ENCODE measurements around the gene TKTL2. TPM values are rescaled to one million over a fixed set of nuclear protein-coding genes. Genes with fewer than 3 reads are reported as not detected.

TKTL2 gene
- not detected for total RNA-seq
- not detected for polyA plus RNA-seq (ENCODE audit: insufficient read depth in 1 of 8, insufficient read length in 8 of 8, low replicate concordance in 1 of 8)
- long read RNA-seq, donor 1, result 0 reads
- long read RNA-seq, donor 2, result 0 reads
- long read RNA-seq, donor 3, result 0 reads
- long read RNA-seq, donor 4, result 0 reads
- long read RNA-seq, donor 5, result 0 reads
- long read RNA-seq, donor 6, result 0 reads
- long read RNA-seq, donor 7, result 0 reads
- long read RNA-seq, donor 8, result 0 reads
- long read RNA-seq, donor 9, result 0 reads
- long read RNA-seq, donor 10, result 0 reads
- long read RNA-seq, donor 11, result 0 reads

DNA sequence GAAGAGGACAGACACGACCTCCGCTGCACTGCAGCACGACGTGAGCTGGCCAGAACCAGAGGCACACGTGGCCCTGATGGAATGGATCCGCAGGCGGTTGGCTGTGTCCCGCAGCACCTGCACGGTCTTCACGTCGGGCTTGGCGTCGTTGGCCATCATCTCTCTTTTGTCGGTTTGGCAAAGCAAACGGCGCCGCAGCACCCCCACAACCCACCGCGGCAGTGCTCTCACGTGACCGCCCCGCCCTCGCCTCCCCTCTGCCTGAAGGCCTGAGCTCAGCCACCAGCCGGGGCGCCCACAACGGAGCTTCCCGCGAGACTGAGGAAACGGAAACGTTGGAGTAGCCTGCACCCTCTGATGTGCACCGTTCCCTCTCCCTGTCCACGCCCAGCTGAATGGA lies at the start of gene TKTL2:
TKTL2 (minus strand) TSS at position 179 of the 400 bp plus-strand sequence; CDS start at position 159, 20 bp downstream.
- Histone ChIP-seq H3K27ac (ENCODE audit: low read length) (no peak within 1 kb of the TSS), H3K4me3 (ENCODE audit: low read length) (no peak within 1 kb of the TSS), H3K4me1 (ENCODE audit: control insufficient read depth, insufficient read depth, low read length) (no peaks in the 10 kb centered on the region), H3K9me3 (replicated peaks; ENCODE audit: control insufficient read depth, low read depth, low read length) (no peaks in the 10 kb centered on the region), H3K27me3 (ENCODE audit: control insufficient read depth, insufficient read depth, low read length) (no peaks in the 10 kb centered on the region), H3K36me3 (ENCODE audit: control insufficient read depth, insufficient read depth, low read length) (no peaks in the 10 kb centered on the region)
- WGBS (ENCODE audit: insufficient coverage), result 93% methylated on average over 30 of the region's 32 CpGs
- no peak for DNase-seq

GRCh38 chr4:163515198-163515597 lies 41.6 kb upstream of the TKTL2 start:
- Histone ChIP-seq H3K36me3 (ENCODE audit: control insufficient read depth, insufficient read depth, low read length) (peaks cover 19% of the 10 kb centered on the region), H3K27ac (ENCODE audit: low read length) (no peak overlapping the region), H3K4me3 (ENCODE audit: low read length) (no peak overlapping the region), H3K4me1 (ENCODE audit: control insufficient read depth, insufficient read depth, low read length) (no peaks in the 10 kb centered on the region), H3K27me3 (ENCODE audit: control insufficient read depth, insufficient read depth, low read length) (no peaks in the 10 kb centered on the region), H3K9me3 (replicated peaks; ENCODE audit: control insufficient read depth, low read depth, low read length) (no peaks in the 10 kb centered on the region)
- DNase-seq, result no peak
- WGBS (ENCODE audit: insufficient coverage), result 100% methylated on average over 3 of the region's 8 CpGs

DNA sequence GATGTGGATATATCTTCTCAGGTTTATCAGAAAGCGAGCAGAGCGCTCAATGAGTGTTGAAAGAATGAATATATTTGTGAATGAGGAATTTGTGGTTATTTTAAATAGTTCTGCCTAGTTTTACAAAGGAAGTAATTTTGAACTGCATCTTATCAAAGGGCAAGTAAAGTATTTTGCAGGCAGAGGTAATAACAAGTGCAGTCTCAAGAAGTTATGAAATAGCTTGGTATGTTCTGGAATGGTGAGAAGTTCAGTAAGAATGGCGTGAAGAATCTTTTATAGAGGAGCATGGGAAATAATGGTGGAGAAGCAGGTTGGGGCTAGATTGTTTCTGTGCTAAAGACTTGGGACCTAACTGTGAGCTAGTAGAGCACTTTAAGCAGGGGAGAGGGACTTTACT lies 31.8 kb upstream of the TKTL2 start:
- 82% methylated on average over 3 of the region's 3 CpGs for WGBS (ENCODE audit: insufficient coverage)
- H3K27ac ChIP-seq (ENCODE audit: low read length), result no peak overlapping the region

DNA sequence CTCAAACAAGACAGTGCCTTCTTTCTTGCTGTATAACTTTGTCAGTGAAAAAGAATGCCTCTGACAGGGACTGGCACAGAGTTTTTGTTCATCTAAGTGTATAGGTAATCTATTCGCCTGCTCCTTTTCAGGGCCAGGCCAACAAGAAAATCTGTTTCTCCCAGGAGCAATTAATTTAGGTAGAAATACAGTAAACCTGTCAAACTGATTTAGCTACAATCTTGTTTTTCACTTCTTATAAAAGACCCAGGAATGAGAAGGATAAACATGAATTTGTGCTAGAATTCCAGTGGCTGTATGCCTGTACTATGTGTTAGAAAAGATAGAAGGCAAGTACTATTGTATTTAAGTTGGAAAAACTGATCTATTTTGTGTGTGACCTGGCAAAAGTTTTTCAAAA lies 27.0 kb upstream of the TKTL2 start:
- Histone ChIP-seq H3K27me3 (ENCODE audit: control insufficient read depth, insufficient read depth, low read length) (no peaks in the 10 kb centered on the region), H3K4me3 (ENCODE audit: low read length) (no peak overlapping the region), H3K36me3 (ENCODE audit: control insufficient read depth, insufficient read depth, low read length) (no peaks in the 10 kb centered on the region), H3K9me3 (replicated peaks; ENCODE audit: control insufficient read depth, low read depth, low read length) (no peaks in the 10 kb centered on the region), H3K4me1 (ENCODE audit: control insufficient read depth, insufficient read depth, low read length) (peaks cover 2% of the 10 kb centered on the region), H3K27ac (ENCODE audit: low read length) (no peak overlapping the region)
- WGBS (ENCODE audit: insufficient coverage), result no CpG with 5 or more reads among the region's 1 CpG
- no peak for DNase-seq

More for the DNA sequence above, 31.8 kb upstream of the TKTL2 start:
- no peak overlapping the region for H3K4me3 ChIP-seq (ENCODE audit: low read length)
- H3K36me3 ChIP-seq (ENCODE audit: control insufficient read depth, insufficient read depth, low read length), result peaks cover 7% of the 10 kb centered on the region
- no peaks in the 10 kb centered on the region for H3K27me3 ChIP-seq (ENCODE audit: control insufficient read depth, insufficient read depth, low read length)
- no peaks in the 10 kb centered on the region for H3K9me3 ChIP-seq (replicated peaks; ENCODE audit: control insufficient read depth, low read depth, low read length)
- DNase-seq, result no peak
- no peaks in the 10 kb centered on the region for H3K4me1 ChIP-seq (ENCODE audit: control insufficient read depth, insufficient read depth, low read length)

GRCh38 chr4:163495900-163496299 lies 22.3 kb upstream of the TKTL2 start:
- Histone ChIP-seq H3K4me1 (ENCODE audit: control insufficient read depth, insufficient read depth, low read length) (peaks cover 2% of the 10 kb centered on the region), H3K36me3 (ENCODE audit: control insufficient read depth, insufficient read depth, low read length) (no peaks in the 10 kb centered on the region), H3K9me3 (replicated peaks; ENCODE audit: control insufficient read depth, low read depth, low read length) (no peaks in the 10 kb centered on the region), H3K27ac (ENCODE audit: low read length) (no peak overlapping the region), H3K4me3 (ENCODE audit: low read length) (no peak overlapping the region), H3K27me3 (ENCODE audit: control insufficient read depth, insufficient read depth, low read length) (no peaks in the 10 kb centered on the region)
- no peak for DNase-seq
- WGBS (ENCODE audit: insufficient coverage), result no CpG with 5 or more reads among the region's 1 CpG

GRCh38 chr4:163494360-163495241 lies 21.0 kb upstream of the TKTL2 start, which contains the start of gene TMA16:
Gene TMA16, plus strand, starts transcription at chr4:163494690. Its CDS starts 112 bp downstream, at chr4:163494802.
- no peaks in the 10 kb centered on the region for H3K9me3 ChIP-seq (replicated peaks; ENCODE audit: control insufficient read depth, low read depth, low read length)
- under 1% methylated on average over 59 of the region's 64 CpGs for WGBS (ENCODE audit: insufficient coverage)
- peak within 1 kb of the TSS; percentile 96 for H3K27ac ChIP-seq (ENCODE audit: low read length)
- H3K36me3 ChIP-seq (ENCODE audit: control insufficient read depth, insufficient read depth, low read length), result no peaks in the 10 kb centered on the region
- peak within 1 kb of the TSS; percentile 72 for H3K4me3 ChIP-seq (ENCODE audit: low read length)
- DNase-seq, result peak; percentile 96
- H3K4me1 ChIP-seq (ENCODE audit: control insufficient read depth, insufficient read depth, low read length), result peaks cover 2% of the 10 kb centered on the region
- H3K27me3 ChIP-seq (ENCODE audit: control insufficient read depth, insufficient read depth, low read length), result no peaks in the 10 kb centered on the region

- Histone ChIP-seq H3K36me3 (ENCODE audit: control insufficient read depth, insufficient read depth, low read length) (no peaks in the 10 kb centered on the region), H3K4me1 (ENCODE audit: control insufficient read depth, insufficient read depth, low read length) (peaks cover 2% of the 10 kb centered on the region)
- 38% methylated on average over 19 of the region's 28 CpGs for WGBS (ENCODE audit: insufficient coverage)
Measured at GRCh38 chr4:163493643-163494359, 20.2 kb upstream of the TKTL2 start.

DNA sequence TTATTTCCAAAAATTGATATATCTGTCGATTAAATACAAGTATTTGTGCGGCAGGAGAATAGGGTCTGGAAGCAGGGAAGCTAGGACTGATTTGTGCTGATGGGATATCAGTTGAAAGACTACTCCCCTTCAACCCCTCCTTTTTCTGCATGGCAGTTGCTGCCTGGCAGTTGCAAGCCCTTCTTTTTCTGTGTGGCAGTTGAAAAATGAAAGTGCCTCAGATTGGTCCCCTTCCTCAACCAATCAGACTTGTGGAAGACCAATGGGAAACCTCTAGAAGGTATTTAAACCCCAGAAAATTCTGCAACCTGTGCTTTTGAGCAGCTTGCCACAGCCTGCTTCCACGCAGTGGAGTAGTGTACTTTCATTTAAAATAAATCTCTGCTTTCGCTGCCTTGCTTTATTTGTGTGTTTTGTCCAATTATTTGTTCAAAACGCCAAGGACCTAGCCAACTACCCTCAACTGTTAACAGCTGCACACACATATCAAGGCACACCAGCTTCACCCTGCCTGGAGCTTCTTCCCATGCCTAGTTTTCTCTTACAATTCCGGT lies 19.5 kb upstream of the TKTL2 start:
- no peak for DNase-seq
- Histone ChIP-seq H3K36me3 (ENCODE audit: control insufficient read depth, insufficient read depth, low read length) (no peaks in the 10 kb centered on the region), H3K27me3 (ENCODE audit: control insufficient read depth, insufficient read depth, low read length) (no peaks in the 10 kb centered on the region), H3K4me3 (ENCODE audit: low read length) (no peak overlapping the region), H3K9me3 (replicated peaks; ENCODE audit: control insufficient read depth, low read depth, low read length) (no peaks in the 10 kb centered on the region), H3K4me1 (ENCODE audit: control insufficient read depth, insufficient read depth, low read length) (peaks cover 2% of the 10 kb centered on the region), H3K27ac (ENCODE audit: low read length) (no peak overlapping the region)
- WGBS (ENCODE audit: insufficient coverage), result 90% methylated on average over 2 of the region's 6 CpGs

More at GRCh38 chr4:163493643-163494359, 20.2 kb upstream of the TKTL2 start:
- peak overlapping the region; percentile 72 for H3K4me3 ChIP-seq (ENCODE audit: low read length)
- H3K27ac ChIP-seq (ENCODE audit: low read length), result peak overlapping the region; percentile 96
- no peaks in the 10 kb centered on the region for H3K9me3 ChIP-seq (replicated peaks; ENCODE audit: control insufficient read depth, low read depth, low read length)
- peak; percentile 23 for DNase-seq
- no peaks in the 10 kb centered on the region for H3K27me3 ChIP-seq (ENCODE audit: control insufficient read depth, insufficient read depth, low read length)

DNA sequence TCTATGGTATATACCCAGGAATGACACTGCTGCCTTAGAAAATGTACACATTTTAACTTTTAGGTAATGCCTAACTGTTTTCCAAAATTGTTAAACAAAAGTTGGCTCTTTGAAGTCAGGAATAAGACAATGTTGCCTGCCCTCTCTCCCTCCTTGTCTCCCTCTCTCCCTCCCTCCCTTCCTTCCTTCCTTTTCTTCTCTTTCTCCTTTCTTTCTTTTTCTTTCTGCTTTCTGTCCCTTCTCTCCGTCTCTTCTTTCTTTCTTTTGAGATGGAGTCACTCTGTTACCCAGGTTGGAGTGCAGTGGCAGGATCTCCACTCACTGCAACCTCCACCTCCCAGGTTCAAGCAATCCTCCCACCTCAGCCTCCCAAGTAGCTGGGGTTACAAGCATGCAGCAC lies 16.4 kb upstream of the TKTL2 start:
- H3K9me3 ChIP-seq (replicated peaks; ENCODE audit: control insufficient read depth, low read depth, low read length), result no peaks in the 10 kb centered on the region
- no peaks in the 10 kb centered on the region for H3K4me1 ChIP-seq (ENCODE audit: control insufficient read depth, insufficient read depth, low read length)
- H3K4me3 ChIP-seq (ENCODE audit: low read length), result no peak overlapping the region
- H3K36me3 ChIP-seq (ENCODE audit: control insufficient read depth, insufficient read depth, low read length), result no peaks in the 10 kb centered on the region
- H3K27ac ChIP-seq (ENCODE audit: low read length), result no peak overlapping the region
- WGBS (ENCODE audit: insufficient coverage), result no CpG with 5 or more reads among the region's 1 CpG
- H3K27me3 ChIP-seq (ENCODE audit: control insufficient read depth, insufficient read depth, low read length), result no peaks in the 10 kb centered on the region
- no peak for DNase-seq

All from muscle of leg (tissue), 16 donors.